ENCODE results near the gene IRAK3.

The IRAK3 gene

GRCh38 chr12:66290716-66291200 is 101.7 kb downstream of the IRAK3 start:
- DNase-seq = no peak
- no peaks in the 10 kb centered on the region for H3K36me3 ChIP-seq (replicated peaks)
- no peak for TF ChIP-seq CTCF (IDR thresholded peaks at IDR 0.05; ENCODE audit: low read depth, low read length, missing control alignments)
- in situ Hi-C loops (cut with HindIII; ENCODE audit: low pct_ligation_motif_present, low sequenced_read_pairs) = no loop called here
- no peak overlapping the region for H3K4me3 ChIP-seq (ENCODE audit: low read depth, low read length)
- no peaks in the 10 kb centered on the region for H3K27me3 ChIP-seq (replicated peaks)
- H3K27ac ChIP-seq = no peak overlapping the region

GRCh38 chr12:66296176-66296683 is 107.2 kb downstream of the IRAK3 start:
- DNase-seq = no peak
- Histone ChIP-seq H3K4me3 (ENCODE audit: low read depth, low read length) (no peak overlapping the region), H3K27me3 (replicated peaks) (no peaks in the 10 kb centered on the region), H3K36me3 (replicated peaks) (no peaks in the 10 kb centered on the region), H3K27ac (no peak overlapping the region)
- in situ Hi-C loops (cut with HindIII; ENCODE audit: low pct_ligation_motif_present, low sequenced_read_pairs) = no loop called here
- no peak for TF ChIP-seq CTCF (IDR thresholded peaks at IDR 0.05; ENCODE audit: low read depth, low read length, missing control alignments)

- no peak for TF ChIP-seq CTCF (IDR thresholded peaks at IDR 0.05; ENCODE audit: low read depth, low read length, missing control alignments)
- H3K4me3 ChIP-seq (ENCODE audit: low read depth, low read length) = no peak overlapping the region
These were observed 108.1 kb downstream of the IRAK3 start for GRCh38 chr12:66297080-66297479.

GRCh38 chr12:66297923-66298322 is 108.9 kb downstream of the IRAK3 start:
- Histone ChIP-seq H3K27ac (no peak overlapping the region), H3K27me3 (replicated peaks) (no peaks in the 10 kb centered on the region), H3K36me3 (replicated peaks) (no peaks in the 10 kb centered on the region), H3K4me3 (ENCODE audit: low read depth, low read length) (no peak overlapping the region)
- DNase-seq = no peak
- TF ChIP-seq CTCF (IDR thresholded peaks at IDR 0.05; ENCODE audit: low read depth, low read length, missing control alignments) = no peak
- in situ Hi-C loops (cut with HindIII; ENCODE audit: low pct_ligation_motif_present, low sequenced_read_pairs) = no loop called here

More at GRCh38 chr12:66297080-66297479, 108.1 kb downstream of the IRAK3 start:
- no peak overlapping the region for H3K27ac ChIP-seq
- in situ Hi-C loops (cut with HindIII; ENCODE audit: low pct_ligation_motif_present, low sequenced_read_pairs) = no loop called here
- no peaks in the 10 kb centered on the region for H3K36me3 ChIP-seq (replicated peaks)
- DNase-seq = no peak
- H3K27me3 ChIP-seq (replicated peaks) = no peaks in the 10 kb centered on the region

GRCh38 chr12:66301944-66302826 is 113.2 kb downstream of the IRAK3 start, which contains the start of gene HELB:
TSS of gene HELB (plus strand) at chr12:66302493. CDS start at chr12:66302604, 111 bp downstream.
- Histone ChIP-seq H3K4me3 (ENCODE audit: low read depth, low read length) (peak within 1 kb of the TSS; percentile 75), H3K27ac (no peak within 1 kb of the TSS), H3K27me3 (replicated peaks) (no peaks in the 10 kb centered on the region), H3K36me3 (replicated peaks) (no peaks in the 10 kb centered on the region)
- no peak for TF ChIP-seq CTCF (IDR thresholded peaks at IDR 0.05; ENCODE audit: low read depth, low read length, missing control alignments)
- DNase-seq = peak; percentile 97
- in situ Hi-C loops (cut with HindIII; ENCODE audit: low pct_ligation_motif_present, low sequenced_read_pairs) = no loop called here
